HG03575 (cell line): Measurements from ENCODE around the gene SKA2.
"Not testable (repeated sequence)": the region's sequence is repeated elsewhere in the genome, so short reads cannot be mapped to it uniquely, and the experiment has no call there.

ENCODE experiments used
- ATAC-seq: cut with Tn5 transposase; IDR thresholded peaks from one replicate; pipeline ENCODE4 v1.9.1; 2021; ENCODE audit not compliant: unreplicated experiment, insufficient number of reproducible peaks, low FRiP score; ENCODE audit errors: extremely low read depth

SKA2 gene

DNA sequence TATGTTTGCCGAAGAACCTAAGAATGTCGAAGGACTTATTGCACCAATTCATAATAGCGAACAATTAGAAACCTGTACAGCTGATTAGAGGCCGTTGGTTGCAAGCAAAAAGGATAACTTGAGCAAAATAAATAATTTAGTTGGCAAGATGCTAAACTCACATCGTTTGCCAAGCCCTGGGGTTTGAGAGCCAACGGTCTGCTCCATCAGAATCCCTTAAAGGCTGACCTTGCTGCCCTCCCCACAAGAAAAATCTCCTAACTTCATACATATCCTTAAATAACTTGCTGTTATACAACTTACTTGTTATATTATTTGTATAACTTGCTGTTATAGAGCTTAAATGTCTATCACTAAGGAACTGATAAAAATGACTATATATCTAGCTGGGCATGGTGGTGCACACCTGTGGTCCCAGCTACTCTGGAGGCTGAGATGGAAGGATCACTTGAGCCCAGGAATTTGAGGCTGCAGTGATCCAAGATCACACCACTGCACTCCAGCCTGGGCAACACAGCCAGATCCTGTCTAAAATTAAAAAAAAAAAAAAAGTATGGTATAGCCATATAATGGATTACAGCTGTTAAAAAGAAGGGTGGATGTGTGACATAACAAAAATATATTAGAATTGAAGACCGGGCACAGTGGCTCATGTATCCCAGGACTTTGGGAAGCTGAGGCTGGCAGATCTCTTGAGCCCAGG is 46.4 kb downstream of the SKA2 start:
- ATAC-seq: no peak

DNA sequence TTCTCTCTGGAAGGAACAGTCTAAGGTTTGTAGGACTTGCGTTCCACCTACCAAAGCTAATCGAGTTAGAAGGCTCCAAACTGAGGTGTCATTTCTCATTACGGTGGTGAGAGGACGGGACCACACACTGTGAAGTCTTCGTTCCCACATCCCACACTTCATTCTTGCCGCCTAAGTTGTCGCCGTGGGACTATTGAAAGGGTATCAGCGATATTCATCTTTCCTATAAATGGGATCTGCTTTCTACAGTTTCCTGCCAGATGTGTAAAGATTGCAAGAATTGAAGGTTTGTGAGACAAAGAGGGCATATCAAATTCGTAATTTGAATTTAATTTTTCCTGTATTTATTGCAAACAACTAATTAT is 47.7 kb downstream of the SKA2 start:
- ATAC-seq: no peak

GRCh38 chr17:59106463-59107305 is 48.3 kb downstream of the SKA2 start, which contains the start of gene TRIM37:
TSS of gene TRIM37 (minus strand) at chr17:59106880. CDS start at chr17:59106461, 419 bp downstream.
- ATAC-seq: peak; percentile 79

GRCh38 chr17:59105852-59106462 is 49.0 kb downstream of the SKA2 start:
- no peak for ATAC-seq

- no peak for ATAC-seq
Observed at GRCh38 chr17:59101178-59101577, 53.8 kb downstream of the SKA2 start.

DNA sequence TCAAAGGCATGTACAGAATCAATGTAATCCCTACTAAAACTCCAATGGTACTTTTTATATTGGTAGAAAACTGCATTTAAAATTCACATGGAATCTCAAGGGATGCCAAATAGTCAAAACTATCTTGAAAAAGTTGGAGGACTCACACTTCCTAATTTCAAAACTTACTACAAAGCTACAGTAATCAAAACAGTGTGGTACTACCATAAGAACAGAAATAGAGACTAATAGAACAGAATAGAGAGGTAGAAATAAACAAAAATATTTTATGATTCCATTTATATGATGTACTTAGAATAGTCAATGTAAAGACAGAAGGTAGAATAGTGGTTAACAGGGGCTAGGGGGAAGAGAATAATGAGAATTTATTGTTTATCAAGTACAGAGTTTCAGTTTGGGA is 57.1 kb downstream of the SKA2 start:
- no peak for ATAC-seq

DNA sequence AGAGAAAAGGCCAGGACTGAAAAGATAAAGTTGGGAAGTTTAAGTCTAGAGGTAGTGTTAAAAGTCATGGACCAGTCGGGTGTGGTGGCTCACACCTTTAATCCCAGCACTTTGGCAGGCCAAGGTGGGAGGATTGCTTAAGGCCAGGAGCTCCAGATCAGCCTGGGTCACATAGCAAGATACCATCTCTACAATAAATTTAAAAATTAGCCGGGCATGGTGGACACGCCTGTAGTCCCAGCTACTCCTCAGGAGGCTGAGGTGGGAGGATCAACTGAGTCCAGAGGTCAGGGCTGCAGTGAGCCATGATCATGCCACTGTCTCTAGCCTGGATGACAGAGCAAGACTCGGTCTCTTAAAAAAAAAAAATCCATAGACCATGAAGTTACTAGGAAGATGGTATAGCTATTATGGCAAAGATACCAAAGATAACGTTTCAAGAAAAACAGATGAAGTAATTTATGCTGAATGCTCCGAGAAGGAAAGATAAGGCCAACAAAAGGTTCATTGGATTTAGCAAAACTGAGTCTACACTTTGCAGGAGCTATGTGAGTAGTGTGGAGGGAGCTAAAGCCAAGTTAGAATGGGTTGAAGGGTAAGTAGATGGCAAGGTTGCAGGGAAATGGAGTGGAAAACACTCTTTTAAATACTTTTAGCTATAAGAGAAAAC is 60.0 kb downstream of the SKA2 start:
- ATAC-seq: no peak

- ATAC-seq: no peak
Observed at GRCh38 chr17:59093702-59094231, 61.2 kb downstream of the SKA2 start.

GRCh38 chr17:59093145-59093701 is 61.8 kb downstream of the SKA2 start:
- no peak for ATAC-seq

GRCh38 chr17:59090593-59090992 is 64.4 kb downstream of the SKA2 start:
- ATAC-seq: not testable (repeated sequence)

GRCh38 chr17:59084154-59084553 is 70.8 kb downstream of the SKA2 start:
- no peak for ATAC-seq

- no peak for ATAC-seq
Observed at GRCh38 chr17:59074494-59074893, 80.5 kb downstream of the SKA2 start.

GRCh38 chr17:59073972-59074371 is 81.0 kb downstream of the SKA2 start:
- ATAC-seq: no peak

GRCh38 chr17:59069856-59070255 is 85.1 kb downstream of the SKA2 start:
- no peak for ATAC-seq

DNA sequence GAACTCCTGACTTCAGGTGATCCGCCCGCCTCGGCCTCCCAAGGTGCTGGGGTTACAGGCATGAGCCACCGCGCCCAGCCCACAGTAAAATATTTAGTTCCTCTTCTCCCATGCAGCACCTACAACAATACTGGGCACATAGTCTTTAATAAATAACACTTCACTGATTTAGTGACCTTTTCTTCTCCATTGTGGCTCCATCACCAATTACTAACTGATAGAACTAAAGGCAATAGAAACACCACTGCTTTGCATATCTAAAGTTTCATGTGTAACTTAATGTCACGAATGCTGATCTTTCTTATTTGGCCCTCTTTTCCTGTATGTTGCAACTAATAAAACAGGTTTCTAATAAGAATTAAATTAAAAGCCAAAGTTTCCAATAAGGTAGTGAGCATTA is 87.2 kb downstream of the SKA2 start:
- ATAC-seq: no peak

DNA sequence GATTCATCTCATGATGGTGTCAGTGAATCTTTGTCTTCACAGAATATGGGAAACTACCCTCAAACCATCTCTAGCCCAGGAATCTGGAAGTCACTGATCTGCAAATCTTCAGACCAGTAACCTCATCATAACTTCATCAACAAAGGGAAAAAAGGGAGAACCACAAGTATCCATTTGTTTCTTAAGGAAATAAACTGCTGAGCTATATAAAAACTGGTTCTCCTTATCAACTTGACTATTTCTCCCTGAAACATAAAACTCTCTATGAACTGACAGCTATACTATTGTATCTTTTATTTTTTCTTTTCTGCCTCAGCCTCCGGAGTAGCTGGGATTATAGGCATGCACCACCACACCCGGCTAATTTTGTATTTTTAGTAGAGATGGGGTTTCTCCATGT is 87.6 kb downstream of the SKA2 start:
- ATAC-seq: no peak

DNA sequence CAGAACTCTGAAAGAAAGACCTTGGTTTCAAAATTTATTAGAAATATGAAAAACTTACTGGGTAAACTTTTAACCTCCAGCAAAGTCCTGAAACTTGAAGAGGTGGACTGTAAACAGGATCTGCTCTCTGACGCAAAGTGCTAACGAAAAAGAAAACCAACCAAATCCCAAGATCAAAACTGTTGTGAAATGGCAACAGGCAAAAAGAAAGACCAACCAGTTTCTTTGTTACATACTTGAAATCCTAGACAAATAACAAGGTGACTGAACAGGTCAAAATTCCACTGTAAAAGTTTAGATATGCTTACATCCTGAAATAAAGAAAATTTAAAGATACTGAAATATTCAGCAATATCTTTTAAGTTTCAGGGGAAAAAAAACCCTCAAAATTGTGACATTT is 92.5 kb downstream of the SKA2 start:
- no peak for ATAC-seq
